Measurements from ENCODE around the gene KLK4. TPM values are rescaled to one million over a fixed set of nuclear protein-coding genes. Genes with fewer than 3 reads are reported as not detected.

The KLK4 gene
- total and polyA plus RNA-seq, 9 of the 15 experiments (the other 6 are each of a cell fraction or from before 2014, with no cell fraction given): not detected

DNA sequence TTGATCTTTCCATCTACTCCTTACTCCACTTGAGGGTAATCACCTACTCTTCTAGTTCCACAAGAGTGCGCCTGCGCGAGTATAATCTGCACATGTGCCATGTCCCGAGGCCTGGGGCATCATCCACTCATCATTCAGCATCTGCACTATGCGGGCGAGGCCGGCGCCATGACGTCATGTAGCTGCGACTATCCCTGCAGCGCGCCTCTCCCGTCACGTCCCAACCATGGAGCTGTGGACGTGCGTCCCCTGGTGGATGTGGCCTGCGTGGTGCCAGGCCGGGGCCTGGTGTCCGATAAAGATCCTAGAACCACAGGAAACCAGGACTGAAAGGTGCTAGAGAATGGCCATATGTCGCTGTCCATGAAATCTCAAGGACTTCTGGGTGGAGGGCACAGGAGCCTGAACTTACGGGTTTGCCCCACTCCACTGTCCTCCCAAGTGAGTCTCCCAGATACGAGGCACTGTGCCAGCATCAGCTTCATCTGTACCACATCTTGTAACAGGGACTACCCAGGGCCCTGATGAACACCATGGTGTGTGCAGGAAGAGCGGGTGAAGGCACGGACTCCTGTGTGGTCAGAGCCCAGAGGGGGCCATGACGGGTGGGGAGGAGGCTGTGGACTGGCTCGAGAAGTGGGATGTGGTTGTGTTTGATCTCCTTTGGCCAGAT is 40.6 kb downstream of the KLK4 start (continued):
- TF ChIP-seq FOXP4 (CRISPR knock-in tag; IDR thresholded peaks at IDR 0.05; ENCODE audit: borderline replicate concordance) (peak; percentile 55; the same call in 1 of the 2 replicates), DPF2 (IDR thresholded peaks at IDR 0.05) (no peak), MCM2 (IDR thresholded peaks at IDR 0.05; ENCODE audit: low read depth) (no peak), SREBF1 (IDR thresholded peaks at IDR 0.05; ENCODE audit: borderline replicate concordance, low read depth, low read length) (no peak), ZNF212 (CRISPR knock-in tag; IDR thresholded peaks at IDR 0.05) (no peak), TAF1 (IDR thresholded peaks at IDR 0.05; ENCODE audit: control insufficient read depth, extremely low read depth, insufficient read depth, low read length, severe bottlenecking) (peak; percentile 21), NCOA6 (IDR thresholded peaks at IDR 0.05) (no peak), SOX6 (IDR thresholded peaks at IDR 0.05) (peak; percentile 69), SIRT6 (IDR thresholded peaks at IDR 0.05; ENCODE audit: low read depth, low read length) (no peak), CTCFL (IDR thresholded peaks at IDR 0.05; ENCODE audit: borderline replicate concordance, insufficient read depth, low read depth, low read length, poor library complexity, severe bottlenecking) (peak; percentile 98), CREB3L1 (IDR thresholded peaks at IDR 0.05; ENCODE audit: borderline replicate concordance, low read depth) (peak; percentile 71; the same call in 1 of the 2 replicates), ZNF589 (CRISPR knock-in tag; IDR thresholded peaks at IDR 0.05; ENCODE audit: low read depth) (peak; percentile 51; the same call in 1 of the 2 replicates), SUPT5H (IDR thresholded peaks at IDR 0.05) (no peak), IFI16 (CRISPR knock-in tag; IDR thresholded peaks at IDR 0.05) (no peak), ASH1L (IDR thresholded peaks at IDR 0.05; ENCODE audit: borderline replicate concordance, low read depth, partially characterized antibody) (no peak), KHSRP (IDR thresholded peaks at IDR 0.05) (peak; percentile 91), RUNX1 (IDR thresholded peaks at IDR 0.05; ENCODE audit: low read depth) (no peak), TAL1 (IDR thresholded peaks at IDR 0.05) (no peak)
- TF ChIP-seq, protein P1, sequence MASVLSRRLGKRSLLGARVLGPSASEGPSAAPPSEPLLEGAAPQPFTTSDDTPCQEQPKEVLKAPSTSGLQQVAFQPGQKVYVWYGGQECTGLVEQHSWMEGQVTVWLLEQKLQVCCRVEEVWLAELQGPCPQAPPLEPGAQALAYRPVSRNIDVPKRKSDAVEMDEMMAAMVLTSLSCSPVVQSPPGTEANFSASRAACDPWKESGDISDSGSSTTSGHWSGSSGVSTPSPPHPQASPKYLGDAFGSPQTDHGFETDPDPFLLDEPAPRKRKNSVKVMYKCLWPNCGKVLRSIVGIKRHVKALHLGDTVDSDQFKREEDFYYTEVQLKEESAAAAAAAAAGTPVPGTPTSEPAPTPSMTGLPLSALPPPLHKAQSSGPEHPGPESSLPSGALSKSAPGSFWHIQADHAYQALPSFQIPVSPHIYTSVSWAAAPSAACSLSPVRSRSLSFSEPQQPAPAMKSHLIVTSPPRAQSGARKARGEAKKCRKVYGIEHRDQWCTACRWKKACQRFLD (CRISPR knock-in tag; IDR thresholded peaks at IDR 0.05): peak; percentile 60; the same call in 1 of the 2 replicates
- TF ChIP-seq, protein P2, sequence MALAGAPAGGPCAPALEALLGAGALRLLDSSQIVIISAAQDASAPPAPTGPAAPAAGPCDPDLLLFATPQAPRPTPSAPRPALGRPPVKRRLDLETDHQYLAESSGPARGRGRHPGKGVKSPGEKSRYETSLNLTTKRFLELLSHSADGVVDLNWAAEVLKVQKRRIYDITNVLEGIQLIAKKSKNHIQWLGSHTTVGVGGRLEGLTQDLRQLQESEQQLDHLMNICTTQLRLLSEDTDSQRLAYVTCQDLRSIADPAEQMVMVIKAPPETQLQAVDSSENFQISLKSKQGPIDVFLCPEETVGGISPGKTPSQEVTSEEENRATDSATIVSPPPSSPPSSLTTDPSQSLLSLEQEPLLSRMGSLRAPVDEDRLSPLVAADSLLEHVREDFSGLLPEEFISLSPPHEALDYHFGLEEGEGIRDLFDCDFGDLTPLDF (CRISPR knock-in tag; IDR thresholded peaks at IDR 0.05): peak; percentile 71; the same call in 1 of the 2 replicates

All from K562 (cell line).